ENCODE data around the gene SGMS1.

- no peak for TF ChIP-seq CTCF (IDR thresholded peaks at IDR 0.05)
- no peak for TF ChIP-seq POLR2A (IDR thresholded peaks at IDR 0.05)
These were observed 51.7 kb downstream of the SGMS1 start for GRCh38 chr10:50572017-50572491.

All from testis (tissue), 2 donors.